Suppressor macrophage treated with lipopolysaccharide for 1 hour (primary cell): ENCODE results near the gene UMAD1.

Source experiments
- DNase-seq, 3 donors: peaks; one replicate each; pipeline ENCODE4 v3.0.0-alpha.2; 2020 to 2022

UMAD1 gene

GRCh38 chr7:7843972-7844371 is 203.4 kb downstream of the UMAD1 start:
- DNase-seq, result no peak

- DNase-seq, result no peak
Observed at GRCh38 chr7:7848246-7848645, 207.7 kb downstream of the UMAD1 start.

DNA sequence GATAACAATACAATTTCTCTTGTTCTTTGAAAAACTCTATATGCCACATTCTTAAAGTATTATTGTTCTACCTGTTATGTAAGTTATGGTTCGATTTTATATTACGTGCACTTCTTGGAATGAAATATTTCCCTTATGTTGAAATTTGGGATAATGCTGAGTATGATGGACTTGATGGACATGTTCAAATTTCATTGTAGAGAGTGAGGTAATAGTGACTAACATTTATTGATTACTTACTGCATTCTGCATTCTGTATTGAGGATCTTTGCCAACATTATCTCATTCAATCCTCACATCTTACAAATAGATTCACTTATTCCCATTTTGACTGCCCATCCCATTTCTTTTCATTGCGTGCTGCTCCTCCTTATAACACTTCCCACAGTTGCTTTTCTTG is 208.3 kb downstream of the UMAD1 start:
- no peak for DNase-seq

DNA sequence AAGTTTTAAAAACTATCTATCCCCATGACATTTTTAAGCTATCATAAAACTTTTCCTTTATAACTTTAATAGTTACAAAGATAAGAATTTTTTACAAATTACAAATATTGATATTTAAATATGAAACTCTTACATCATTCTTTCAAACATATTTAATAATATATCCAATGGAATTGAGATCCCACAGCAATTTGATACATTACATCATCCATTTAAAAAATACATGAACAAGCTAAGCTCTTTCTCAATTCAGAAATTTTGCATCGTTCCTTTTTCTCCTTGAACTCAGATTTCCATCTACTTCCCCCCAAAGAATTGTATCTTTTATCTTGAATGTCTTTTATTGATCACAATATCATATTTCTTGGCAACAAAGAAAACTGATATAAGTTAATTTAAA is 209.6 kb downstream of the UMAD1 start:
- peak in 1 of 3 donors; percentile 7 for DNase-seq

- DNase-seq, result no peak
Observed at GRCh38 chr7:7851381-7851780, 210.8 kb downstream of the UMAD1 start.

DNA sequence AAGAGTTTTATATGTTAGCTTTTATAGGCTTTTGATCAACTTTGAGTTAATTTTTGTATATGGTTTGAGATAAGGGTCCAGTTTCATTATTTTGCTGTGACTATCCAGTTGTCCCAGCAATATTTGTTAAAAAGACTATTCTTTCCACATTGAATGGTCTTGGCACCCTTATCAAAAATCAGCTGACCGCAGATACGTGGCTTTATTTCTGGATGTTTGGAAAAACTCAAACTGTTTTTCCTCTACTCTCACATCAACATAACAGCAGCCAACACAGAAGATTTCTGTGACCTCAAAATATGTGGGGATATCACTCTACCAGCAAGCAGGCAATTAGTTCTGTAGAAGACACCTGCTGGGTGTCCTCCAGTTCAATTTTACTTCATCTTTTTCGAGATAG is 211.4 kb downstream of the UMAD1 start:
- DNase-seq, result no peak

DNA sequence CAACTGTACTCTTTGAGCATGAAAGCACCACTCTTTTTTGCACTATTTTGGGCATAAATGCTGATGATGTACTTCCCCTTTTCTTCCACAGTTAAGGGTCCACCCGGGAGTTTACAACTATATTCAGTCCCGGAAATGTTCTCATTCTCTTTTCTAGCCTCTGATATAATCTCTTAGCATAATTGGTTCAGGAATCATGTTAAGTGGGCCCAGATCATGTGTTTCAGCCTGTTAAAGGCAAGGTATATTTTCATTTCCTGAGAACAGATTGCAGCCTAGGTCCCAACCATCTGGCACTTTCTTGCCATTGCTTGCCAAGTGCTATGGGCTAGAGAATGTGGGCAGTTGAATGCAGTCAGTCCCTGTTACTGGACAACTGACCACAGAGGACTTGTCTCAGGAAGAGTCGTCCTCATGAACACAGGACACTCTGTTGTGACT is 216.6 kb downstream of the UMAD1 start:
- peak; percentile 39 to 64 (median 46) for DNase-seq

GRCh38 chr7:7858559-7858958 is 218.0 kb downstream of the UMAD1 start:
- DNase-seq, result peak in 1 of 3 donors; percentile 5

- no peak for DNase-seq
Observed at GRCh38 chr7:7859411-7859810, 218.9 kb downstream of the UMAD1 start.

GRCh38 chr7:7861211-7861633 is 220.7 kb downstream of the UMAD1 start:
- no peak for DNase-seq

- DNase-seq, result no peak
Observed at GRCh38 chr7:7862393-7862792, 221.8 kb downstream of the UMAD1 start.

GRCh38 chr7:7867846-7868571 is 227.5 kb downstream of the UMAD1 start:
- peak; percentile 51 to 78 (median 69) for DNase-seq

DNA sequence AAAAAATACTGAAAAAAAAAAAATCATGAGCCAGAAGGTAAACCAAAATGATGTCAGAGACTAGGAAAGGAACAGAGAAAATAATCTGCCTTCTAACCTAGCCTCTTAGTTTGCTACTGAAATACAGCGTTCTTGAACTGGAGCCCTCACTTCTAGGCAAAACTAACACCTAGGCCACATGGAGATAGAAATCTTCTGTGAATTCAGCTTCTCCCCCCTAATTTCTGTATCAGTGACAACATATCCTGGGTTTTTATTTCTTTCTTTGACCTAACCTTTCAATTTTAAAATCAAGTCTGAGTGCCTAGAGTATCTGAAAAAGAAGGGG is 228.0 kb downstream of the UMAD1 start:
- DNase-seq, result no peak

- DNase-seq, result no peak
Observed at GRCh38 chr7:7869036-7869435, 228.5 kb downstream of the UMAD1 start.

- no peak for DNase-seq
Observed at GRCh38 chr7:7869651-7870050, 229.1 kb downstream of the UMAD1 start.

DNA sequence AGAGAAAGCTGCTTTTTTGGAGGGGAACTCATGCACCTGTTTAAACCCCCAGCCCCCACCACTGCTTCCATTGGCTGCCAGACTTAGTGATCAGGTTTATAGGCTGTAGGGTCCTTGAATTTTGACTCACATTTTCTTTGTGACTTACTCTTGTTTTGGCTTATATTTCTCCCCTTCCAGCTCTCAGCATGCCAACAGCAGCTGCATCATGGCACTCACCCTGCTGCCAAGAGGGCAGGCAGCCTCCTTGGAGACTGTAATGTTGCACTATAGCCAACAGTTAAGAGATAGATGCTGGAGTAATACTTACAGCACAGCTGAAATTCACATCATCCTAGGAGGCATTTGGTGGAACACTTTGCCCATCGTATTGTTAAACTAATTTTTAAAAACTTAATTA is 230.0 kb downstream of the UMAD1 start:
- DNase-seq, result no peak

DNA sequence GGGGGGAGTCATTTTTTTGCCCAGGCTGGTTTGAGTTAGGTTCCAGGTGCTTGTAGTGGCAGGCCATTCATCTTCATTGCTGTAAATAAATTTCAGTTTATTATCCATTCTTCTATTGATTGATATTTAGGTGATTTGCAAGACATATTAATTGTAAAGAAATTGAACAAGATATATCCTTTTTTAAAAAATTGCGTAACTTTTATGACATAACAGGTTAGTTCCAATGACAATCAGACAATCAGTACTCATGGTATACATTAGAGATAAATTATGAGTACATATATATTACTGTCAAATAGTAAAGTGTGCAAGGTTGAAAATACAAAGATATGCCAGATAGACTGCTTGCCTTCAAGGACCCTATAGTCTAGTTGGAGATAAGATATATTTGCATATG is 235.9 kb downstream of the UMAD1 start:
- DNase-seq, result no peak

DNA sequence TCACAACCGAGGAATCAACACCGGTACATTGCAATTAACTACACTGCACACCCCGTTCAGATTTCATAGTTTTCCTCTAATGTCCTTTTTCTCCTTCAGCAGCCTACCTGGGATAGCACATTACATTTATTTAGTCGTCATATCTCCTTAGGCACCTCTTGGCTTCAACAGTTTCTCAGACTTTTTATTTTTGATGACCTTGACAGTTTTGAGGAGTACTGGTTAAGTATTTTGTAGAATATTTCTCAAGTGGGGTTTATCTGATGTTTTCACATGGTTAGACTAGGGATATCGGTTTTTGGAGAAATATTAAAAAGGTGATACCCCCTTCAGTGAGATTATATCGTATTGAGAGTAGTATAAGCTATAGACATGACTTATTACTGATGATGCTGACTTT is 241.0 kb downstream of the UMAD1 start:
- no peak for DNase-seq

DNA sequence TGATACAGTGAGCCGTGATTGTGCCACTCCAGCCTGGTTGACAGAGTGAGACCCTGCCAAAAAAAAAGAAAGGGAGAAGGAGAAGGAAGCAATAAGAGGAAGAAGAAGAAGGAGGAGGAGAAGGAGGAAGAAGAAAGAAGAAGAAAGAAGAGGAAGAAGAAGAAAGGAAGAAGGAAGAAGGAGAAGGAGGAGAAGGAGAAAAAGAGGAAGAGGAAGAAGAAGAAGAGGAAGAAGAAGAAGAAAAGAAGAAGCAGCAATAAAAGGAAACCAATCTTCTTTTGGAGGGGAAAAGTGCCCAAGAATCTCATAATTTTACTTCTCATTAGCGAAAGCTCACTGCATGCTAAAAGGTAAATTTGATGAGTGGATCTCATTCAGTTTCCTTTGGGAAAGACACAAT is 242.3 kb downstream of the UMAD1 start:
- DNase-seq, result no peak

DNA sequence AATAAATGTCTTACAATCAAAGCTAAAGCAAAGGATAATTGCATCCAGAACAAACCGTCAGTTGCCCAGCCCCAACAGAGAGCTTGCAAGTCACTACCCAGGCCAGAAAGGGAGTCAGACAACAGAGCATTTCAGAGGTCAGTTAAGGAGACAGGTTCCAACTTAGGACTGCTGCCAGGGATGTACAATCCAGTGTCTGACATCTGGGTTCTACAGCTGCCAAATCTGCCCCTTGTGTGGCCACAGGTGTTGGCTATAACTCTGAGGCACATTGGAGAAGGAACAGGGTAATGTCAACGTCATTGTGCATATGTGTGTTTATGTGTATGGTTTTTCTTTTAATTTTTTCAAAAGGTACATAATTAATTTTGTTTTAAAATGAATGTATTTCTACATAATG is 242.8 kb downstream of the UMAD1 start:
- no peak for DNase-seq

- no peak for DNase-seq
Observed at GRCh38 chr7:7884855-7885254, 244.3 kb downstream of the UMAD1 start.

GRCh38 chr7:7889791-7890568 is 249.4 kb downstream of the UMAD1 start:
- DNase-seq, result no peak

GRCh38 chr7:7895004-7895650 is 254.6 kb downstream of the UMAD1 start:
- no peak for DNase-seq

- DNase-seq, result no peak
Observed at GRCh38 chr7:7895754-7896153, 255.2 kb downstream of the UMAD1 start.
